GM10266 (cell line): ENCODE data around the gene KCNC1.

Source experiments
- DNase-seq: peaks from one replicate; pipeline ENCODE4 v3.0.0; 2012; ENCODE audit errors: extremely low spot score
- CTCF ChIP-seq: IDR thresholded peaks from 2 replicates; pipeline ENCODE4 v1.5.1; 2012; ENCODE audit warnings: mild to moderate bottlenecking, low read depth; ENCODE audit not compliant: control insufficient read depth, insufficient read depth; ENCODE audit errors: missing control alignments

Gene KCNC1

GRCh38 chr11:17813391-17814059, 78.9 kb downstream of the KCNC1 start:
- TF ChIP-seq CTCF, result no peak
- no peak for DNase-seq

GRCh38 chr11:17814546-17814945, 80.0 kb downstream of the KCNC1 start:
- no peak for DNase-seq
- TF ChIP-seq CTCF, result no peak

GRCh38 chr11:17816232-17816931, 81.8 kb downstream of the KCNC1 start:
- TF ChIP-seq CTCF, result no peak
- DNase-seq, result no peak

GRCh38 chr11:17821648-17822400, 87.2 kb downstream of the KCNC1 start:
- DNase-seq, result no peak
- TF ChIP-seq CTCF, result no peak

GRCh38 chr11:17822401-17822781, 87.8 kb downstream of the KCNC1 start:
- DNase-seq, result no peak
- TF ChIP-seq CTCF, result no peak

GRCh38 chr11:17827006-17827405, 92.4 kb downstream of the KCNC1 start:
- TF ChIP-seq CTCF, result no peak
- no peak for DNase-seq
